ENCODE data around the gene UHRF1.

UHRF1 gene

DNA sequence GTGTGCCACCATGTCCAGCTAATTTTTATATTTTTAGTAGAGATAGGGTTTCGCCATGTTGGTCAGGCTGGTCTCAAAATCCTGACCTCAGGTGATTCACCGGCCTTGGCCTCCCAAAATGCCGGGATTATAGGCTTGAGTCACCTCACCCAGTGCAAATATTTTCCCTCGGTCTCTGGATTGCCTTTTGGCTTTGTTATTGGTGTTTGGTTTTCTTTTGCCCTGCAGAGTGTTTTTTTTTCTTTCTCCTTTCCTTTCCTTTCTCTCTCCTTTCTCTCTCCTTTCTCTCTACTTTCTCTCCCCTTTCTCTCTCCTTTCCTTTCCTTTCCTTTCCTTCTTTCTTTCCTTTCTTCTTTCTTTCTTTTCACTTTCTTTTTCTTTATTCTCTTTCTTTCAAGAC is 92.8 kb downstream of the UHRF1 start:
- TF ChIP-seq, protein P1, sequence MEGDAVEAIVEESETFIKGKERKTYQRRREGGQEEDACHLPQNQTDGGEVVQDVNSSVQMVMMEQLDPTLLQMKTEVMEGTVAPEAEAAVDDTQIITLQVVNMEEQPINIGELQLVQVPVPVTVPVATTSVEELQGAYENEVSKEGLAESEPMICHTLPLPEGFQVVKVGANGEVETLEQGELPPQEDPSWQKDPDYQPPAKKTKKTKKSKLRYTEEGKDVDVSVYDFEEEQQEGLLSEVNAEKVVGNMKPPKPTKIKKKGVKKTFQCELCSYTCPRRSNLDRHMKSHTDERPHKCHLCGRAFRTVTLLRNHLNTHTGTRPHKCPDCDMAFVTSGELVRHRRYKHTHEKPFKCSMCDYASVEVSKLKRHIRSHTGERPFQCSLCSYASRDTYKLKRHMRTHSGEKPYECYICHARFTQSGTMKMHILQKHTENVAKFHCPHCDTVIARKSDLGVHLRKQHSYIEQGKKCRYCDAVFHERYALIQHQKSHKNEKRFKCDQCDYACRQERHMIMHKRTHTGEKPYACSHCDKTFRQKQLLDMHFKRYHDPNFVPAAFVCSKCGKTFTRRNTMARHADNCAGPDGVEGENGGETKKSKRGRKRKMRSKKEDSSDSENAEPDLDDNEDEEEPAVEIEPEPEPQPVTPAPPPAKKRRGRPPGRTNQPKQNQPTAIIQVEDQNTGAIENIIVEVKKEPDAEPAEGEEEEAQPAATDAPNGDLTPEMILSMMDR (IDR thresholded peaks at IDR 0.05; ENCODE audit: extremely low read depth, missing control alignments) = no peak
- DNase-seq (ENCODE audit: low spot score) = no peak

DNA sequence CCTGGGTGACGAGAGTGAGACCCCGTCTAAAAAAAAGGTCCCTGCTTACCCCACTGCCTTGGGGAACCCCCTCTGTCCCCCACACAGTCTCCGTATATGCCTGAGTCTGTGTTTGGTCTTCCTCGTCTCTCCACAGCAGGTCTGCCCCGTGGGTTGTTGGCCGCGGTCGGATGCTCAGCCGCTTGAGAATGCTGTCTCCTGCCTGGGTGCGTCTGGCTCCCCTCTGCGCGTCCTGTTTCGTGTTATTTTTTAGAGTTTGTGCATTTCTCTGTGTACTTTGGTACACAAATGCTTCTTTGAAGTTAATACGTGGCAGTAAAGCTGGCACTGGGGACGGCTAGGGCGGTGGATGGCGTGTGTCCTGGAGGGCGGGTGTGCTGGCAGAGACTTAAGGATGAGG is 94.5 kb downstream of the UHRF1 start:
- DNase-seq (ENCODE audit: low spot score) = no peak

DNA sequence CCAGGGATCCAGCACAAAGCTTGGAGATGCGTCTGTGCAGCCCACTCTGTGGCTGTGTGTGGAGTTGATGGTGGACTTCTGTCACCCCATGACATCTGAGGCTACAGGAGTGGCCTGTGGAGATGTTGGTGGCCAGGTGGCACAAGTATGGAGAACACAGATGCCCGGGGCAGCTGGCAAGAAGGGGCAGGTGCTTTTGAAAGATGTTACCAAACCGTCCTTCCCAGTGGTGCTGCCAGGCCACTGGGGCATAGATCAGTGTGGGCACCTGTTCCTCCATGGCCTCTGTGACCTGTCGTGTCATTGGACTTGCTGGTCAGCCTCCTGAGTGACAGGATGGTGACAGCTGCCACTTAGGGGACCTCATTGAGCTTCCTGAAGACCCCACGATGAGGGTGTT is 95.8 kb downstream of the UHRF1 start:
- no peak for DNase-seq (ENCODE audit: low spot score)

More for the DNA sequence above, 94.5 kb downstream of the UHRF1 start:
- TF ChIP-seq, protein P1 (IDR thresholded peaks at IDR 0.05; ENCODE audit: extremely low read depth, missing control alignments) = no peak

DNA sequence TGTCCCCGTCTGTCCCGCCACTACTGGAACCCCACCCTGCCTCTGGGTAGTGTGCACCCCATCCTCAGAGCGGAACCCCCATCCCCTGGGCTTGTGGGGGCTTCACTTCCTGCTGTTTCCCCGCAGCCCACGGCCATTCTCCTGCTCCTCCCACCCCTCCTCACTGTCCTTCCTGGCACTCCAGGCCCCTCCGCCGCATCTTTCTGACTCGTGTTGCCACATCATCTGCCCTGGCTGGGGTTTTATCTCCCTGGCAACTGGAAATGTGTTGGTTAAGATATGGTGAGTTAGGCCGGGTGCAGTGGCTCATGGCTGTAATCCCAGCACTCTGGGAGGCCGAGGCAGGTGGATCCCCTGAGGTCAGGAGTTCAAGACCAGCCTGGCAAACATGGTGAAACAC is 96.9 kb downstream of the UHRF1 start:
- TF ChIP-seq, protein P1 (IDR thresholded peaks at IDR 0.05; ENCODE audit: extremely low read depth, missing control alignments) = no peak
- DNase-seq (ENCODE audit: low spot score) = no peak

More for the DNA sequence above, 95.8 kb downstream of the UHRF1 start:
- TF ChIP-seq, protein P1 (IDR thresholded peaks at IDR 0.05; ENCODE audit: extremely low read depth, missing control alignments) = no peak

DNA sequence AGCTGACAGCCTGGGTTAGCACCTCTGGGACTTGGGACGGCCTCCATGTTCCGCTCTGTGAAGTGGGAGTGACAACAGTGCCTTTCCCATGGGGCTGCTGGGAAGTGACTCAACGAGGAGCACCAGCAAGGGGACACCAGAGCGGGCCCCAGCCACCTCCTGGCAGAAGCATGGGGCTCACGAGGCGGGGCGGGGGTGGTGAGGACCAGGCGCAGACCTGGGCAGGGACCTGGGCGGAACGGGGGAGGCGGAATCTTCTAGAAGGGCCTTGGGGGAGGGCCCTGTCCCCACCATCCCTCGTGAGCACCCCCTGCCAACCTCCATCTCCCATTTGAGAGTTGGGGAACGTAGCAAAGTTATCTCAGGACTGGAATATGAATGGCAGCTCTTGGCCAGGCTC is 97.5 kb downstream of the UHRF1 start:
- DNase-seq (ENCODE audit: low spot score) = no peak
- TF ChIP-seq, protein P1 (IDR thresholded peaks at IDR 0.05; ENCODE audit: extremely low read depth, missing control alignments) = no peak
